ENCODE results near the gene PANX1.

Gene PANX1

DNA sequence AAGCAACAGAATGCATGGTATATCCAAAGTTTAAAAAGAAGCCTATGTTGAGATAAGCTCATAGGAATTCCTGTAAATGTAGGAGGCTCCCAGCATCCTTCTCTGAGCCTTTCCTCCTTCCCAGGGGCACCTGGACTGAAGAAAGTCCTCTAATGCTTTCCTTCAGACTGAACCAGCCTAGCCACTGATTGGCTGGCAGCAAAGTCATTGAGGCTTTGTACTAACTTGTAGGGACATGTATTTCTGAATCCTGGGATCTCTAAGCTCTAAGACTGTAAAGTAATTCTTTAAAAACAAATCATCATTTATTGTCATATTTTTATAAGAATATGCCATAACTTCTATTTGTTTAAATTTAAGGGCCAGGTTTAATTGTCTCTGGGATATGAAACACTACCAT is 23.9 kb upstream of the PANX1 start:
- Histone ChIP-seq H3K36me3 (replicated peaks; ENCODE audit: low read depth, low read length) (no peaks in the 10 kb centered on the region), H3K9ac (ENCODE audit: low read length) (no peak overlapping the region), H3K27me3 (ENCODE audit: low read depth, low read length) (peaks cover 6% of the 10 kb centered on the region), H3K9me3 (ENCODE audit: insufficient read depth, low read length) (no peaks in the 10 kb centered on the region), H3K27ac (ENCODE audit: low read length) (no peak overlapping the region), H3K79me2 (ENCODE audit: low read length) (no peaks in the 10 kb centered on the region), H4K20me1 (ENCODE audit: insufficient read depth, low read length) (no peaks in the 10 kb centered on the region), H3K4me2 (ENCODE audit: low read length) (no peak overlapping the region), H2AFZ (ENCODE audit: low read depth, low read length) (no peak overlapping the region), H3K4me1 (ENCODE audit: low read length) (no peaks in the 10 kb centered on the region), H3K4me3 (ENCODE audit: low read length) (no peak overlapping the region)
- no peak for TF ChIP-seq EZH2phosphoT487 (IDR thresholded peaks at IDR 0.05; ENCODE audit: low read depth)

- Histone ChIP-seq H3K9ac (ENCODE audit: low read length) (no peak overlapping the region), H3K79me2 (ENCODE audit: low read length) (no peaks in the 10 kb centered on the region), H4K20me1 (ENCODE audit: insufficient read depth, low read length) (no peaks in the 10 kb centered on the region), H3K4me2 (ENCODE audit: low read length) (no peak overlapping the region), H3K27ac (ENCODE audit: low read length) (no peak overlapping the region), H3K4me3 (ENCODE audit: low read length) (no peak overlapping the region), H3K36me3 (replicated peaks; ENCODE audit: low read depth, low read length) (no peaks in the 10 kb centered on the region), H3K9me3 (ENCODE audit: insufficient read depth, low read length) (no peaks in the 10 kb centered on the region), H3K27me3 (ENCODE audit: low read depth, low read length) (peaks cover 15% of the 10 kb centered on the region), H2AFZ (ENCODE audit: low read depth, low read length) (no peak overlapping the region), H3K4me1 (ENCODE audit: low read length) (no peaks in the 10 kb centered on the region)
- TF ChIP-seq CTCF (IDR thresholded peaks at IDR 0.05; ENCODE audit: low read depth, low read length) (no peak), EZH2phosphoT487 (IDR thresholded peaks at IDR 0.05; ENCODE audit: low read depth) (no peak)
Measured at GRCh38 chr11:94106716-94107115, 21.9 kb upstream of the PANX1 start.

DNA sequence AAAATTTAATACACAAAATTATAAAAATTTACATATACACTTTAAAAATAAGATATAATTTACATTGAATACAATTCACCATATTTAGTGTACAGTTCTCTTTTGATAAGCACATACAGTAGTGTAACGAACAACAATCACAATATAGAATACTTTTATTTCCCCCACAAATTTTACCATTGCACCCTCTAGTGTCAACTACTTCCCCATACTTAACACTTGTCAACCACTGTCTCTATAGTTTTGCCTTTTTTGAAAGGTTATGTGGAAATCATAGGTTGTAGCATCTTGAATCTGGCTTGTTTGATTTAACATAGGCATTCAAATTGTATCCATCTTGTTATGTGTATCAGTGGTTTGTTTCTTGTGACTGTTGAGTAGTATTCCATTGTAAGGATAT is 21.3 kb upstream of the PANX1 start:
- Histone ChIP-seq H3K27ac (ENCODE audit: low read length) (no peak overlapping the region), H3K36me3 (replicated peaks; ENCODE audit: low read depth, low read length) (no peaks in the 10 kb centered on the region), H3K9ac (ENCODE audit: low read length) (no peak overlapping the region), H2AFZ (ENCODE audit: low read depth, low read length) (no peak overlapping the region), H3K79me2 (ENCODE audit: low read length) (no peaks in the 10 kb centered on the region), H4K20me1 (ENCODE audit: insufficient read depth, low read length) (no peaks in the 10 kb centered on the region), H3K9me3 (ENCODE audit: insufficient read depth, low read length) (no peaks in the 10 kb centered on the region), H3K27me3 (ENCODE audit: low read depth, low read length) (peaks cover 15% of the 10 kb centered on the region), H3K4me1 (ENCODE audit: low read length) (no peaks in the 10 kb centered on the region), H3K4me2 (ENCODE audit: low read length) (no peak overlapping the region), H3K4me3 (ENCODE audit: low read length) (no peak overlapping the region)
- TF ChIP-seq EZH2phosphoT487 (IDR thresholded peaks at IDR 0.05; ENCODE audit: low read depth) (no peak), CTCF (IDR thresholded peaks at IDR 0.05; ENCODE audit: low read depth, low read length) (peak; percentile 48)

- no peak for TF ChIP-seq CTCF (IDR thresholded peaks at IDR 0.05; ENCODE audit: low read depth, low read length)
- TF ChIP-seq EZH2phosphoT487 (IDR thresholded peaks at IDR 0.05; ENCODE audit: low read depth): no peak
- no peaks in the 10 kb centered on the region for H4K20me1 ChIP-seq (ENCODE audit: insufficient read depth, low read length)
- no peaks in the 10 kb centered on the region for H3K36me3 ChIP-seq (replicated peaks; ENCODE audit: low read depth, low read length)
- H3K79me2 ChIP-seq (ENCODE audit: low read length): no peaks in the 10 kb centered on the region
- no peak overlapping the region for H2AFZ ChIP-seq (ENCODE audit: low read depth, low read length)
- H3K4me2 ChIP-seq (ENCODE audit: low read length): no peak overlapping the region
- H3K9me3 ChIP-seq (ENCODE audit: insufficient read depth, low read length): no peaks in the 10 kb centered on the region
- H3K4me1 ChIP-seq (ENCODE audit: low read length): no peaks in the 10 kb centered on the region
- H3K27me3 ChIP-seq (ENCODE audit: low read depth, low read length): peaks cover 26% of the 10 kb centered on the region
- H3K27ac ChIP-seq (ENCODE audit: low read length): no peak overlapping the region
- H3K9ac ChIP-seq (ENCODE audit: low read length): no peak overlapping the region
- H3K4me3 ChIP-seq (ENCODE audit: low read length): no peak overlapping the region
Measured at GRCh38 chr11:94111241-94111640, 17.4 kb upstream of the PANX1 start.

DNA sequence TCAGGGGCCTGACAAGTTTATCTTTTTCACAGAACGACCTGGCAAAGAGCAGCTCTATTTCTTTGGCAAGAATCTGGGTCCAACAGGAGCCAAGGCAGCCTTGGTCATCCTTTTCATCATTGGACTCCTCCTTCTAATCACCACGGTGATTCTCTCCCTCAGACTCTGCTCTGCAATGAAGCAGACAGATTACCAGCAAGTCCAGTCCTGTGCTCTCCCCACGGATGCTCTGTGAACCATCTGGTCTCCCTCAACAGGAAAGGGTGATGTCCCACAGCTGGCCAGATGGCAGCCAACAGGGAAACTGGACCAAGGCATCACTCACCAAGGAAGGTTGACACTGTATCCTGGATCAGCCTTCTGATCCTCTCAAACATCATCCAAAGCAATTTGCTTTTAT is 17.0 kb upstream of the PANX1 start:
- no peak overlapping the region for H3K9ac ChIP-seq (ENCODE audit: low read length)
- H2AFZ ChIP-seq (ENCODE audit: low read depth, low read length): no peak overlapping the region
- H3K4me2 ChIP-seq (ENCODE audit: low read length): no peak overlapping the region
- no peak overlapping the region for H3K27ac ChIP-seq (ENCODE audit: low read length)
- no peaks in the 10 kb centered on the region for H3K9me3 ChIP-seq (ENCODE audit: insufficient read depth, low read length)
- peaks cover 26% of the 10 kb centered on the region for H3K27me3 ChIP-seq (ENCODE audit: low read depth, low read length)
- no peaks in the 10 kb centered on the region for H4K20me1 ChIP-seq (ENCODE audit: insufficient read depth, low read length)
- H3K4me3 ChIP-seq (ENCODE audit: low read length): no peak overlapping the region
- no peaks in the 10 kb centered on the region for H3K36me3 ChIP-seq (replicated peaks; ENCODE audit: low read depth, low read length)
- H3K4me1 ChIP-seq (ENCODE audit: low read length): no peaks in the 10 kb centered on the region
- H3K79me2 ChIP-seq (ENCODE audit: low read length): no peaks in the 10 kb centered on the region
- TF ChIP-seq EZH2phosphoT487 (IDR thresholded peaks at IDR 0.05; ENCODE audit: low read depth) (no peak), CTCF (IDR thresholded peaks at IDR 0.05; ENCODE audit: low read depth, low read length) (no peak)
